Astrocyte (in vitro differentiated cells and primary cell): Measurements from ENCODE around the gene PCDH8. TPM values are rescaled to one million over a fixed set of nuclear protein-coding genes. Genes with fewer than 3 reads are reported as not detected.
A peak's percentile ranks its signal among the peaks of the same experiment; 100 is the strongest.

Experiments used
- DNase-seq: peaks from one replicate; pipeline ENCODE4 v3.0.0-alpha.2; 2010; ENCODE audit warnings: low read depth
- FAIRE-seq: peaks from 2 replicates; lab custom pipeline; 2011; peaks lifted over from hg19 to GRCh38; lab: Jason Lieb, UNC
- H2AFZ ChIP-seq: 2 replicates; pipeline ENCODE4 v1.6.0; 2012; ENCODE audit warnings: low read depth, low read length, inconsistent platforms
- H3K27ac ChIP-seq: 2 replicates; pipeline ENCODE4 v1.5.1; 2011; ENCODE audit warnings: low read depth, low read length, inconsistent platforms
- H3K27me3 ChIP-seq: 2 replicates; pipeline ENCODE4 v1.6.0; 2011; ENCODE audit warnings: low read length, inconsistent platforms; ENCODE audit not compliant: insufficient read depth
- H3K36me3 ChIP-seq: 2 replicates; pipeline ENCODE4 v1.5.1; 2011; ENCODE audit warnings: low read length, inconsistent platforms; ENCODE audit not compliant: insufficient read depth
- H3K4me1 ChIP-seq: 2 replicates; pipeline ENCODE4 v1.5.1; 2011; ENCODE audit warnings: low read length, inconsistent platforms; ENCODE audit not compliant: insufficient read depth
- H3K4me2 ChIP-seq: 2 replicates; pipeline ENCODE4 v1.6.0; 2012; ENCODE audit warnings: low read length, inconsistent platforms
- H3K4me3 ChIP-seq: 2 replicates; pipeline ENCODE4 v1.5.1; 2011; ENCODE audit warnings: low read depth, mild to moderate bottlenecking, low read length, inconsistent platforms; ENCODE audit not compliant: insufficient read depth
- H3K79me2 ChIP-seq: 2 replicates; pipeline ENCODE4 v1.6.0; 2012; ENCODE audit warnings: mild to moderate bottlenecking, low read length, inconsistent platforms; ENCODE audit not compliant: insufficient read depth
- H3K9ac ChIP-seq: 2 replicates; pipeline ENCODE4 v1.6.0; 2012; ENCODE audit warnings: mild to moderate bottlenecking, low read length, inconsistent platforms
- H3K9me3 ChIP-seq: 2 replicates; pipeline ENCODE4 v1.5.1; 2012; ENCODE audit warnings: low read depth, mild to moderate bottlenecking, low read length, inconsistent platforms; ENCODE audit not compliant: insufficient read depth
- H4K20me1 ChIP-seq: 2 replicates; pipeline ENCODE4 v1.6.0; 2012; ENCODE audit warnings: low read length, inconsistent platforms; ENCODE audit not compliant: insufficient read depth
- H3K27ac Mint-ChIP-seq: one replicate; pipeline ENCODE4 v1.8.0; 2021; ENCODE audit warnings: mild to moderate bottlenecking, mixed read lengths; ENCODE audit not compliant: unreplicated experiment
- H3K27me3 Mint-ChIP-seq: one replicate; pipeline ENCODE4 v1.8.0; 2021; ENCODE audit warnings: low read depth, mixed read lengths; ENCODE audit not compliant: unreplicated experiment
- H3K36me3 Mint-ChIP-seq: one replicate; pipeline ENCODE4 v1.8.0; 2021; ENCODE audit warnings: low read depth, mixed read lengths; ENCODE audit not compliant: unreplicated experiment
- H3K4me1 Mint-ChIP-seq: one replicate; pipeline ENCODE4 v1.8.0; 2021; ENCODE audit warnings: low read depth, mixed read lengths; ENCODE audit not compliant: unreplicated experiment
- H3K4me3 Mint-ChIP-seq: one replicate; pipeline ENCODE4 v1.8.0; 2021; ENCODE audit warnings: mild to moderate bottlenecking, moderate library complexity, mixed read lengths; ENCODE audit not compliant: unreplicated experiment
- H3K9me3 Mint-ChIP-seq: one replicate; pipeline ENCODE4 v1.8.0; 2021; ENCODE audit warnings: mild to moderate bottlenecking, mixed read lengths; ENCODE audit not compliant: unreplicated experiment
- EZH2 ChIP-seq: IDR thresholded peaks from 2 replicates; pipeline ENCODE4 v1.6.1; 2012; ENCODE audit warnings: mild to moderate bottlenecking, low read length, inconsistent platforms; ENCODE audit not compliant: insufficient read depth
- total RNA-seq: library from RNA; stranded (reverse); gene quantifications from 2 replicates; pipeline ENCODE4 v1.2.1, GENCODE V29; 2021
- TF ChIP-seq, protein P1 (sequence below): IDR thresholded peaks from 2 replicates; pipeline ENCODE4 v1.5.1; 2011; ENCODE audit warnings: low read depth, mild to moderate bottlenecking, inconsistent platforms, low read length, moderate library complexity; ENCODE audit not compliant: insufficient read depth

PCDH8 gene
- total RNA-seq, 1 donor from 2014 or later = 1.9 TPM

DNA sequence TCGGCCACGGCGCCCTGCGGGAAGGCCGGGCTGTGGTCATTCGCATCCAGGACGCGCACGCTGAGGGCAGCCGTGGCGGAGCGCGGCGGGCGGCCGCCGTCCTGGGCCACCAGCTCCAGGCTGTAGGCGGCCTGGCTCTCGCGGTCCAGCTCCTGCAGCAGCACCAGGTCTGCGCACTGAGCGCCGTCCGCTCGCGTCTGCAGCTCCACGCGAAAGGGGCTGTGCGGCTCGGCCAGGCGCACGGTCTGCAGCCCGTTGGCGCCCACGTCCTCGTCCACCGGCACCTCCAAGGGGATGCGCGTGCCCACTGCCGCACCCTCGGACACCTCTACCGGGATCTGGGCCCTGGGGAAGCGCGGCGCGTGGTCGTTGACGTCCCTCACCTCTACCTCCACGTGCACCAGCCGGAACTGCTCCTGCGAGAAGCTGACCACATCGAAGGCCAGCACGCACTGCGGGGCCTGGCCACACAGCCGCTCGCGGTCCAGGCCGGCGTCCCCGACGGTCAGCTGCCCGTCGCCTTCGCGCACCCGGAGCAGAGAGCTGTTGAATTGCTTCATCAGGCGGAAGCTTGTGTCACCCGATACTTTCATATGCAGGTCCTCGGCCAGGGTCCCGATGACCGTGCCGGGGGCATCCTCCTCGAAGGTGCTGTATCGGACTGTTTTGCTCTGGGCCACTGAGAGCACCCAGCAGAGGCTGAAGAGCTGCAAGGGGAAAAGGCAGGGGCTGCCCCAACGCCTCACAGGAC, 583 bp downstream of the PCDH8 start:
- DNase-seq (no peak), FAIRE-seq (no peak)
- Mint-ChIP-seq H3K4me3 (peak overlapping the region; percentile 67), H3K27ac (no peak overlapping the region), H3K36me3 (peaks cover 2% of the 10 kb centered on the region), H3K27me3 (peaks cover 44% of the 10 kb centered on the region), H3K9me3 (peaks cover 37% of the 10 kb centered on the region), H3K4me1 (peaks cover 4% of the 10 kb centered on the region)
- peaks cover 7% of the 10 kb centered on the region for H3K9me3 ChIP-seq
- peaks cover 14% of the 10 kb centered on the region for H3K4me1 ChIP-seq
- TF ChIP-seq, protein P1, sequence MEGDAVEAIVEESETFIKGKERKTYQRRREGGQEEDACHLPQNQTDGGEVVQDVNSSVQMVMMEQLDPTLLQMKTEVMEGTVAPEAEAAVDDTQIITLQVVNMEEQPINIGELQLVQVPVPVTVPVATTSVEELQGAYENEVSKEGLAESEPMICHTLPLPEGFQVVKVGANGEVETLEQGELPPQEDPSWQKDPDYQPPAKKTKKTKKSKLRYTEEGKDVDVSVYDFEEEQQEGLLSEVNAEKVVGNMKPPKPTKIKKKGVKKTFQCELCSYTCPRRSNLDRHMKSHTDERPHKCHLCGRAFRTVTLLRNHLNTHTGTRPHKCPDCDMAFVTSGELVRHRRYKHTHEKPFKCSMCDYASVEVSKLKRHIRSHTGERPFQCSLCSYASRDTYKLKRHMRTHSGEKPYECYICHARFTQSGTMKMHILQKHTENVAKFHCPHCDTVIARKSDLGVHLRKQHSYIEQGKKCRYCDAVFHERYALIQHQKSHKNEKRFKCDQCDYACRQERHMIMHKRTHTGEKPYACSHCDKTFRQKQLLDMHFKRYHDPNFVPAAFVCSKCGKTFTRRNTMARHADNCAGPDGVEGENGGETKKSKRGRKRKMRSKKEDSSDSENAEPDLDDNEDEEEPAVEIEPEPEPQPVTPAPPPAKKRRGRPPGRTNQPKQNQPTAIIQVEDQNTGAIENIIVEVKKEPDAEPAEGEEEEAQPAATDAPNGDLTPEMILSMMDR = no peak
- peak; percentile 22 for TF ChIP-seq EZH2
- H3K27me3 ChIP-seq = peaks cover 58% of the 10 kb centered on the region
- H3K27ac ChIP-seq = no peak overlapping the region
- H2AFZ ChIP-seq = no peak overlapping the region
- H3K4me2 ChIP-seq = no peak overlapping the region
- no peaks in the 10 kb centered on the region for H3K36me3 ChIP-seq
- no peaks in the 10 kb centered on the region for H4K20me1 ChIP-seq
- H3K9ac ChIP-seq = no peak overlapping the region
- H3K79me2 ChIP-seq = no peaks in the 10 kb centered on the region
- H3K4me3 ChIP-seq = no peak overlapping the region

DNA sequence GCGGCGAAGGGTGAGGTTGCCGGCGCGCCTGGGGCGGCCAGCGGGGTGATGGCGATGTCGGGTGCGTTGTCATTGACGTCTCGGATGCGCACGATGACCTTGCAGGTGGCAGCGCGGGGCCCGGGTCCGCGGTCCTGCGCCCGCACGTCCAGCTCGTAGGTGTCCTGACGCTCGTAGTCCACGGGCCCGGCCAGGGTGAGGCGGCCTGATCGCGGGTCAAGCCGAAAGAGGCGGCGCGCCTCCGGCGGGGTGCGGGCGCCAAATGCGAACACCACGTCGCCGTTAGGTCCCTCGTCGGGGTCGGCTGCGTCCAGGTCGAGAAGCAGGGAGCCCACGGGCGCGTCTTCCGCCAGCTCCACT, 1.1 kb downstream of the PCDH8 start:
- Histone ChIP-seq H3K9ac (no peak overlapping the region), H4K20me1 (no peaks in the 10 kb centered on the region), H3K36me3 (no peaks in the 10 kb centered on the region), H3K27ac (no peak overlapping the region), H3K9me3 (peaks cover 7% of the 10 kb centered on the region), H3K4me1 (peaks cover 14% of the 10 kb centered on the region), H3K4me2 (no peak overlapping the region), H2AFZ (no peak overlapping the region), H3K27me3 (peaks cover 62% of the 10 kb centered on the region), H3K4me3 (no peak overlapping the region), H3K79me2 (no peaks in the 10 kb centered on the region)
- TF ChIP-seq, protein P1 = no peak
- TF ChIP-seq EZH2 = peak; percentile 34
- H3K9me3 Mint-ChIP-seq = peaks cover 37% of the 10 kb centered on the region
- H3K36me3 Mint-ChIP-seq = peaks cover 2% of the 10 kb centered on the region
- H3K27me3 Mint-ChIP-seq = peaks cover 44% of the 10 kb centered on the region
- FAIRE-seq (no peak), DNase-seq (no peak)
- H3K4me3 Mint-ChIP-seq = no peak overlapping the region
- peaks cover 4% of the 10 kb centered on the region for H3K4me1 Mint-ChIP-seq
- H3K27ac Mint-ChIP-seq = no peak overlapping the region
